Calu3 (cell line): ENCODE measurements around the gene ATP5ME. TPM values are rescaled to one million over a fixed set of nuclear protein-coding genes. Genes with fewer than 3 reads are reported as not detected.

Experiments
- BruUV-seq: library from RNA; stranded (reverse); fragments of 400-500 nt; replicated peaks from 2 replicates; lab custom pipeline; 2021; lab: Mats Ljungman, UMichigan
- CTCF ChIA-PET: fragments of 300-600 bp; sonication (Branson Sonifier 250); formaldehyde crosslinking; loops from one replicate; lab custom pipeline; 2022; ENCODE audit warnings: antibody characterized with exemption; lab: Charles Lee
- DNase-seq: peaks from one replicate; pipeline ENCODE4 v3.0.0; 2022
- H3K27ac Mint-ChIP-seq: one replicate; pipeline ENCODE4 v1.8.0; 2022; ENCODE audit warnings: mixed read lengths; ENCODE audit not compliant: unreplicated experiment
- H3K27me3 Mint-ChIP-seq: one replicate; pipeline ENCODE4 v1.8.0; 2022; ENCODE audit warnings: mixed read lengths; ENCODE audit not compliant: unreplicated experiment
- H3K36me3 Mint-ChIP-seq: one replicate; pipeline ENCODE4 v1.8.0; 2022; ENCODE audit warnings: mild to moderate bottlenecking, moderate library complexity, mixed read lengths; ENCODE audit not compliant: insufficient read depth, unreplicated experiment
- H3K4me1 Mint-ChIP-seq: one replicate; pipeline ENCODE4 v1.8.0; 2022; ENCODE audit warnings: mild to moderate bottlenecking, low read depth, mixed read lengths; ENCODE audit not compliant: unreplicated experiment
- H3K4me3 Mint-ChIP-seq: one replicate; pipeline ENCODE4 v1.8.0; 2022; ENCODE audit warnings: mild to moderate bottlenecking, low read depth, moderate library complexity, mixed read lengths; ENCODE audit not compliant: unreplicated experiment
- H3K9me3 Mint-ChIP-seq: one replicate; pipeline ENCODE4 v1.8.0; 2022; ENCODE audit warnings: low read depth, mixed read lengths; ENCODE audit not compliant: unreplicated experiment
- CTCF ChIP-seq: fragments of 200-600 bp; IDR thresholded peaks from one replicate; pipeline ENCODE4 v1.8.0; 2022; ENCODE audit warnings: antibody characterized with exemption; ENCODE audit not compliant: unreplicated experiment
- intact Hi-C: fragments of 100-400 bp; cut with micrococcal nuclease; formaldehyde crosslinking; loops from one replicate; pipeline ENCODE4 v1.10.0; 2022; ENCODE audit not compliant: unreplicated experiment
- total RNA-seq: library from RNA; stranded (reverse); gene quantifications from 2 replicates; pipeline ENCODE4 v1.2.3, GENCODE V29; 2022

Gene ATP5ME
- total RNA-seq, 1 experiment from 2014 or later = 124 TPM

- Mint-ChIP-seq H3K27me3 (no peaks in the 10 kb centered on the region), H3K36me3 (peaks cover 5% of the 10 kb centered on the region), H3K4me3 (no peak overlapping the region), H3K9me3 (peaks cover 11% of the 10 kb centered on the region), H3K4me1 (no peaks in the 10 kb centered on the region), H3K27ac (no peak overlapping the region)
- CTCF ChIA-PET = no interaction called here
- no peak for TF ChIP-seq CTCF
- intact Hi-C loops = no loop called here
- no peak for DNase-seq
- no TSS peak for BruUV-seq
These were observed 12.0 kb downstream of the ATP5ME start for GRCh38 chr4:661881-662761.

GRCh38 chr4:661231-661630 lies 12.8 kb downstream of the ATP5ME start:
- DNase-seq = no peak
- H3K9me3 Mint-ChIP-seq = peaks cover 15% of the 10 kb centered on the region
- H3K27ac Mint-ChIP-seq = no peak overlapping the region
- intact Hi-C loops = no loop called here
- TF ChIP-seq CTCF = no peak
- no peaks in the 10 kb centered on the region for H3K27me3 Mint-ChIP-seq
- no peak overlapping the region for H3K4me3 Mint-ChIP-seq
- peaks cover 5% of the 10 kb centered on the region for H3K36me3 Mint-ChIP-seq
- CTCF ChIA-PET = no interaction called here
- BruUV-seq = no TSS peak
- H3K4me1 Mint-ChIP-seq = no peaks in the 10 kb centered on the region

- intact Hi-C loops = no loop called here
- Mint-ChIP-seq H3K36me3 (peaks cover 10% of the 10 kb centered on the region), H3K4me1 (no peaks in the 10 kb centered on the region), H3K4me3 (no peak overlapping the region), H3K27me3 (no peaks in the 10 kb centered on the region), H3K27ac (no peak overlapping the region), H3K9me3 (peaks cover 15% of the 10 kb centered on the region)
- no peak for TF ChIP-seq CTCF
- BruUV-seq = no TSS peak
- no peak for DNase-seq
- CTCF ChIA-PET = no interaction called here
These were observed 13.7 kb downstream of the ATP5ME start for GRCh38 chr4:660401-660800.

- H3K4me3 Mint-ChIP-seq = no peak overlapping the region
- no peak for TF ChIP-seq CTCF
- intact Hi-C loops = no loop called here
- H3K4me1 Mint-ChIP-seq = no peaks in the 10 kb centered on the region
- peaks cover 15% of the 10 kb centered on the region for H3K9me3 Mint-ChIP-seq
- H3K27me3 Mint-ChIP-seq = no peaks in the 10 kb centered on the region
- BruUV-seq = no TSS peak
- H3K36me3 Mint-ChIP-seq = peaks cover 10% of the 10 kb centered on the region
- CTCF ChIA-PET = no interaction called here
- no peak overlapping the region for H3K27ac Mint-ChIP-seq
- no peak for DNase-seq
These were observed 14.2 kb downstream of the ATP5ME start for GRCh38 chr4:659851-660250.
